Measurements from ENCODE around the gene ABHD14A.

Gene ABHD14A

GRCh38 chr3:51955893-51956770 is 18.7 kb upstream of the ABHD14A start:
- Histone ChIP-seq H3K27me3 (ENCODE audit: low read depth, low read length) (no peaks in the 10 kb centered on the region), H3K36me3 (replicated peaks; ENCODE audit: low read depth, low read length) (no peaks in the 10 kb centered on the region), H4K20me1 (ENCODE audit: insufficient read depth, low read length) (no peaks in the 10 kb centered on the region), H3K79me2 (ENCODE audit: low read length) (no peaks in the 10 kb centered on the region), H3K9me3 (ENCODE audit: insufficient read depth, low read length) (no peaks in the 10 kb centered on the region), H2AFZ (ENCODE audit: low read depth, low read length) (no peak overlapping the region), H3K9ac (ENCODE audit: low read length) (no peak overlapping the region), H3K4me3 (ENCODE audit: low read length) (no peak overlapping the region), H3K4me1 (ENCODE audit: low read length) (peaks cover 8% of the 10 kb centered on the region; the same call in 1 of the 2 replicates), H3K4me2 (ENCODE audit: low read length) (no peak overlapping the region), H3K27ac (ENCODE audit: low read length) (no peak overlapping the region)
- 0 out of 2 replicates have a peak, but pooled peaks have one; percentile 3 for TF ChIP-seq CTCF (IDR thresholded peaks at IDR 0.05; ENCODE audit: low read depth, low read length)
- no peak for TF ChIP-seq EZH2phosphoT487 (IDR thresholded peaks at IDR 0.05; ENCODE audit: low read depth)

GRCh38 chr3:51957520-51958205 is 17.2 kb upstream of the ABHD14A start:
- Histone ChIP-seq H3K36me3 (replicated peaks; ENCODE audit: low read depth, low read length) (no peaks in the 10 kb centered on the region), H2AFZ (ENCODE audit: low read depth, low read length) (no peak overlapping the region)

GRCh38 chr3:51958603-51959521 is 16.0 kb upstream of the ABHD14A start:
- Histone ChIP-seq H3K27me3 (ENCODE audit: low read depth, low read length) (no peaks in the 10 kb centered on the region), H3K79me2 (ENCODE audit: low read length) (no peaks in the 10 kb centered on the region), H3K9ac (ENCODE audit: low read length) (no peak overlapping the region), H3K4me1 (ENCODE audit: low read length) (peaks cover under 1% of the 10 kb centered on the region; the same call in 1 of the 2 replicates), H3K36me3 (replicated peaks; ENCODE audit: low read depth, low read length) (no peaks in the 10 kb centered on the region), H3K27ac (ENCODE audit: low read length) (no peak overlapping the region), H3K4me2 (ENCODE audit: low read length) (no peak overlapping the region), H2AFZ (ENCODE audit: low read depth, low read length) (no peak overlapping the region), H3K9me3 (ENCODE audit: insufficient read depth, low read length) (no peaks in the 10 kb centered on the region), H3K4me3 (ENCODE audit: low read length) (no peak overlapping the region), H4K20me1 (ENCODE audit: insufficient read depth, low read length) (no peaks in the 10 kb centered on the region)
- TF ChIP-seq CTCF (IDR thresholded peaks at IDR 0.05; ENCODE audit: low read depth, low read length), result no peak

More at GRCh38 chr3:51957520-51958205, 17.2 kb upstream of the ABHD14A start:
- no peaks in the 10 kb centered on the region for H3K9me3 ChIP-seq (ENCODE audit: insufficient read depth, low read length)
- no peaks in the 10 kb centered on the region for H4K20me1 ChIP-seq (ENCODE audit: insufficient read depth, low read length)
- no peak overlapping the region for H3K27ac ChIP-seq (ENCODE audit: low read length)
- H3K4me1 ChIP-seq (ENCODE audit: low read length), result peaks cover 8% of the 10 kb centered on the region; the same call in 1 of the 2 replicates
- no peak overlapping the region for H3K4me3 ChIP-seq (ENCODE audit: low read length)
- H3K79me2 ChIP-seq (ENCODE audit: low read length), result no peaks in the 10 kb centered on the region
- no peak overlapping the region for H3K4me2 ChIP-seq (ENCODE audit: low read length)
- H3K9ac ChIP-seq (ENCODE audit: low read length), result no peak overlapping the region
- no peaks in the 10 kb centered on the region for H3K27me3 ChIP-seq (ENCODE audit: low read depth, low read length)
- TF ChIP-seq CTCF (IDR thresholded peaks at IDR 0.05; ENCODE audit: low read depth, low read length) (peak; percentile 18; the same call in 1 of the 2 replicates), EZH2phosphoT487 (IDR thresholded peaks at IDR 0.05; ENCODE audit: low read depth) (no peak)

Data from OCI-LY3 (cell line).